HG03460 (cell line): ENCODE results near the gene CD82.

ENCODE experiments used
- ATAC-seq: cut with Tn5 transposase; IDR thresholded peaks from one replicate; pipeline ENCODE4 v1.9.1; 2021; ENCODE audit not compliant: unreplicated experiment

The CD82 gene

DNA sequence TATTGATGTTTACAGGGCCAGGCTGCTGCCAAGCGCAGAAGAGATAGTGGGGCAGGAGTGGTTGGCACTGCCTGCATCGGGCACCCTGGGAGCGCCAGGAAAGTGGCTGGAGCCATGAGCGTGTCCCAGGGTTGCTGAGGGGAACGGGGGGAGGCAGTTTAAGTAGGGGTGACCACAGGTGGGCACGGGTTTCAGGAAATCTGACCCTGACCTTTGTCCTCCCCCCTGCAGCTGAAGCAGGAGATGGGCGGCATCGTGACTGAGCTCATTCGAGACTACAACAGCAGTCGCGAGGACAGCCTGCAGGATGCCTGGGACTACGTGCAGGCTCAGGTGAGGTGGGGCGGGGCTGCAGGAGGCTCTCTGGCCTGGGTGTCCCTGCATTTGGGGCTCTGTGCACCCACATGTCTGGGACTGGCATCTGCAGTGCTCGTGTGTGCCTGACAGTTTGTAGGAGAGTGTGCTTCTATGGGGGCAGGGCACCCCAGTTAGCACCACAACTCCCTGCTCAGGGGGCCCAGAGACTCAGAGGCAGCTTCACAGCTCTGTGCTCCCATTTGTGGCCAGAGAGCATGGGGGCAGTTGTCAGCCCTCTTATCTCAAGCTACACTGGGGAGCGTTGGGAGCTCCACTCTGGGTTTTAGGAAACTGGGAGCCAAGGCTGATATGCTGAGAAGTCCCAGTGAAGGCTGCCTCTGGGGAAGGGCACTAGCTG, 49.7 kb downstream of the CD82 start:
- ATAC-seq, result no peak

DNA sequence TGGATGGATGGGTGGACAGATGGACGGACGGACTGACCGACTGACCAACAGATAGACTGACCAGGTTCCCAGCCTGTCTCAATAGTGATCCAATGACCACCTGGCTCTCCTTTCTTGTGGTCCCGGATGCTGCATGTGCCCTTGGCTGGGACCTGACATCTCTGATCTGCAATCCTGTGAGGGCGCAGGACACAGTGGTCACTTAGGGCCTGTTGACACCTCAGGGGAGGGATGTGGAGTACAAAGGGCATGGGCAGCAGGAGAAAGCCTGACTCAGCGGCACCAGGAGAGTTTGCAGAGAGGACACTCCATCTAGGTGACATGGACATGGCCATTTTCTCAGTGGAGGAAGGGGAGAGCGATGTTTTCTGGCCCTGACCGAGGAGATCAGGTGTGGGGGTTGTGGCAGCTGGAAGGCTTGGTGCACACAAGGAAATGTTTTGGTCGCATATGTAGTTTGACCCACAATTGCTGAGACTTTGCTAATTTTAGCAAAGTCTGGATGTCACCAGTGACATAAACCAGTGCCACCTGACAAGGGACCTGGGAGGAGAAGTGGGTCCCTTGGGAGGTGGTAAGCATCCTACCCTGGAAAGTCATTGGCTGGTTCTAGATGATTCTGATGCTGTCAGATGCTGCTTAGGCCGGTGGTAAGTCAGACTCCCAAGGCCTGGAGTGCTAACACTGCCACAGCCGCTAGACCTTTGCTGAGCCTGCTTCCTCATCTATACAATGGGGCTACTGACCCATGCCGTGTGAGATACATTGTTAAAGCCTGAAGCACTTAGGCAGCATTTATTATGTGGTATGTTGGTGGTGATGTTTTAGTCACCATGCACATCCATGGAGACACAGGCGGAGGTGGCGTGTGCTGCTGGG, 50.7 kb downstream of the CD82 start:
- ATAC-seq, result no peak

- no peak for ATAC-seq
Measured at GRCh38 chr11:44617671-44618461, 52.4 kb downstream of the CD82 start.

GRCh38 chr11:44618561-44619425, 53.3 kb downstream of the CD82 start:
- no peak for ATAC-seq

DNA sequence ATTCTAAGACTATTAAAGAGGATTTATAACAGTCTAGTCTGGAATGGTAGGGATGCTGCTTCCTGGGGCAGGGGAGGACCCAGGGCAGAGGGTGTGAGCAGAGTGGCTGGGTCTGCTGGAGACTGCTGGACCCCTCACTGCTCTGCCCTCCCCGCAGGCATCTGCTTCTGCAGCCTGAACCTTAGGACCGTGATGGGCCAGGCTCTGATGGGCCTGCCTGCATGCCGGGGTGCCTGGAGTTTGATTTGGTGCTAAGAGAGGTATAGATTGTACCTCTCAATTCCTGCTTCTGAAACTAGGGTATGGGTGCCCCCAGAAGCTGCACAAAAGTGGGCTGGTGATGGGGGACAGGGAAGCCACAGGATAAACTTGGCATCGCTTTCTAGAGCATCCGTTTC, 54.9 kb downstream of the CD82 start:
- no peak for ATAC-seq

DNA sequence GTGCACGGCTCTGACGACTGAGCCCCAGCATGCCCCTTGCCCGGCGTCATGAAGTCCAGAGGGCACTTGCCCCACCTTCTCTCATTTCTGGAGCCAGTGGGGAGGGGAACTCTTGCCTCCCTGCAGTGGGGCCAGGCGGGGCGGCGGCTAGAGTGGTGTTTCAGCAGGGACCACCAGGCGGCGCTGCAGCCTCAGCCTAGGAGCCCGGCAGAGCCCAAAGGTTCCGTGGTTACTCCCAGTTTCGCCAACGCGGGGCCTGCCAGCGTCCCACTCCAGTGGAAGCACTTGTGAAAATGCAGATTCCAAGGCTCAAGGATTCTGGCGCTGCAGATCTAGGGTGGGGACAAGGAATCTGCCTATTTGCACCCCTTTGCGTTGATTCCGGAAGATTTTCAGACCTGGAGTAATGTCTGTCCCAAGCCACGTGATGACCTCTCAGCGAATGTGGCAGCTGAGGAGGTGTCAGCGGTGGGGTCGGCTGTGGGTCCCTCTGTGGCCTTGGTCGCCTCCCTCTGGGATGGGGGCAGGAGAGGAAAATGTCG, 55.7 kb downstream of the CD82 start:
- ATAC-seq, result no peak

DNA sequence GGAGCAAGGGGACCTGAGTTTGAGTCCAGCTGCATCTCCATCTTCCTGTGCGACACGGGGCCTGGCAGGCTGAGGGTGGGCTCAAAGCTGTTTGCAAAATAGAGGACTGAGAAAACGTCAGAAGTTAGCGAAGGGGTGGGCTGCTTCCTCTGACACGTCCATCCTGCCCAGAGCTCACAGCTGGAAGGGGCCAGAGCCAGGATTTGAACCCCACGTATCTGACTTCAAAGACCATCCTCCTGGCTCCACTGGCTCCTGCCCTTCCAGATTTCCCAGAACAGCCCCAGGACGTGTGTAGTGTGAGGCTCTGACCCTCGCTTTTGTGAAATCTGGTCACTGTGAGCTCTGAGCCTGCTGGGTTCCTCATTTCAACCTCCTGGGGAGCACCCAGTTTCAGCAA, 56.3 kb downstream of the CD82 start:
- no peak for ATAC-seq

GRCh38 chr11:44622190-44622650, 56.8 kb downstream of the CD82 start:
- no peak for ATAC-seq

GRCh38 chr11:44622721-44623258, 57.3 kb downstream of the CD82 start:
- no peak for ATAC-seq

DNA sequence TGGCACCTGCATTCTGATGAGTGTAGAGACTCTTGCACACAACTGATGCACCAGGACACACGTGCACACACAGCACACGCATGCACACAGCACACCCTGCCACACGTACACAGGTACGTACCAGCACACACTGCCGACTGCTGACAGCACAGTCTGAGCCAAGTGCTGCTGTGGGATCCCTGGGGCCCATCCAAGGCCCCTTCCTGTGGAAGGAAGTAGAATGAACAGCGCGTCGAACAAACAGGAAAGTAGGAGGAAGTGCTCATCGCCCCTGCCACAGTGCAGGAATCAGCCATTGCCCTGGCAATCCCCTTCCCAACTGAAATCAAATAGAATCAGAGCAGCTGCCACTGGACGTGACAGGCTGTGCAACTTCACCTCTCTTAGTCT, 57.9 kb downstream of the CD82 start:
- ATAC-seq, result no peak

GRCh38 chr11:44623731-44624491, 58.4 kb downstream of the CD82 start:
- no peak for ATAC-seq

- ATAC-seq, result no peak
Measured at GRCh38 chr11:44624761-44625221, 59.3 kb downstream of the CD82 start.

GRCh38 chr11:44625759-44626523, 60.5 kb downstream of the CD82 start:
- no peak for ATAC-seq

- ATAC-seq, result no peak
Measured at GRCh38 chr11:44626645-44627044, 61.2 kb downstream of the CD82 start.

GRCh38 chr11:44627165-44627789, 61.8 kb downstream of the CD82 start:
- no peak for ATAC-seq

GRCh38 chr11:44627911-44628729, 62.7 kb downstream of the CD82 start:
- ATAC-seq, result peak; percentile 54
